Transverse colon (tissue), 3 donors: ENCODE measurements around the gene LAMC2.

Experiments used
- POLR2A ChIP-seq: fragments of 450-650 bp; IDR thresholded peaks from one replicate; pipeline ENCODE4 v1.6.1; 2016; ENCODE audit warnings: antibody characterized with exemption, mild to moderate bottlenecking, moderate library complexity
- TF ChIP-seq, protein P1 (sequence below), 5 experiments: fragments of 200-600 bp in 3 of 5; fragments of 450-650 bp in 2 of 5; sonication (generic) in 3 of 5; IDR thresholded peaks; 1 replicate in 2 of 5; 2 replicates in 3 of 5; pipeline ENCODE4 v1.5.1; 2016 to 2017; ENCODE audit warnings: antibody characterized with exemption in 5 of 5, inconsistent platforms in 3 of 5, mild to moderate bottlenecking in 2 of 5, moderate library complexity in 1 of 5

DNA sequence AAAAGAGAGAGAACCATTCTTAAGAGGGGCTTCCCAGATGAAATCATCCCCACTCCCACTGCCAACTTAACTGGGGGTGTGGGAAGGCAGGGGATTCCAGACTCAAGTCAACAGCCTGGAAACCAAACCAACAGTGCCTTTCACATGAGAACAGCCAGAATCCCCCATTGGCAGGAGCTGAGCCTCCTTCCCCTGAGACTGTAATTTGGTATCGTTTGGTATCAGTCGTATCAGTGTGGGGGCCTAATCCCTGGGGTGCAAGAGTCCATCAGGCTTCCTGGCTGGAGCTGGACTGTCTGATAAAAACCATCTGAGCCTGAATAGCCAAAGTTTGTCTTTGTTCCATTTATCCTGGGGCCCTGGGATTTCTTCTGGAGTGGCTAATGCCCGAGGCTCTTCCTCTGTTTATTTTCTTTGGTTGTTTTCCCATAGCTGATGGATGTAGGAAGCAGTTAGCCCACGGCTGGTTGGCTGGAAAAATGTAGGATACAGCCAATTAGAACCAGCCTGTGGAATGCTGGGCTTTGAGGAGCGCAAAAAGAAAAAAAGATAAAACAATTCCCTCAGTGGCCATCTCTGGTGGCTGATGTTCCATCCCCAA is 84.6 kb downstream of the LAMC2 start:
- TF ChIP-seq, protein P1, sequence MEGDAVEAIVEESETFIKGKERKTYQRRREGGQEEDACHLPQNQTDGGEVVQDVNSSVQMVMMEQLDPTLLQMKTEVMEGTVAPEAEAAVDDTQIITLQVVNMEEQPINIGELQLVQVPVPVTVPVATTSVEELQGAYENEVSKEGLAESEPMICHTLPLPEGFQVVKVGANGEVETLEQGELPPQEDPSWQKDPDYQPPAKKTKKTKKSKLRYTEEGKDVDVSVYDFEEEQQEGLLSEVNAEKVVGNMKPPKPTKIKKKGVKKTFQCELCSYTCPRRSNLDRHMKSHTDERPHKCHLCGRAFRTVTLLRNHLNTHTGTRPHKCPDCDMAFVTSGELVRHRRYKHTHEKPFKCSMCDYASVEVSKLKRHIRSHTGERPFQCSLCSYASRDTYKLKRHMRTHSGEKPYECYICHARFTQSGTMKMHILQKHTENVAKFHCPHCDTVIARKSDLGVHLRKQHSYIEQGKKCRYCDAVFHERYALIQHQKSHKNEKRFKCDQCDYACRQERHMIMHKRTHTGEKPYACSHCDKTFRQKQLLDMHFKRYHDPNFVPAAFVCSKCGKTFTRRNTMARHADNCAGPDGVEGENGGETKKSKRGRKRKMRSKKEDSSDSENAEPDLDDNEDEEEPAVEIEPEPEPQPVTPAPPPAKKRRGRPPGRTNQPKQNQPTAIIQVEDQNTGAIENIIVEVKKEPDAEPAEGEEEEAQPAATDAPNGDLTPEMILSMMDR (IDR thresholded peaks at IDR 0.05): no peak
- TF ChIP-seq POLR2A: no peak
